Measurements from ENCODE around the gene ZDHHC18. TPM values are rescaled to one million over a fixed set of nuclear protein-coding genes. Genes with fewer than 3 reads are reported as not detected.

ZDHHC18 gene
- total and polyA plus RNA-seq, 2 of the 8 experiments (the other 6 are each of a cell fraction or from before 2014, with no cell fraction given), result 29.7 to 49.8 TPM

GRCh38 chr1:26831546-26832248, 5.2 kb downstream of the ZDHHC18 start (continued):
- TF ChIP-seq FOSL1 (IDR thresholded peaks at IDR 0.05; ENCODE audit: insufficient read depth, low read depth, low read length), result no peak
- TF ChIP-seq BCL11A (IDR thresholded peaks at IDR 0.05; ENCODE audit: low read depth in 2 of 2, low read length in 2 of 2), result no peak
- no peak for TF ChIP-seq SUZ12 (IDR thresholded peaks at IDR 0.05; ENCODE audit: low read length)
- no peak for TF ChIP-seq SIX5 (IDR thresholded peaks at IDR 0.05; ENCODE audit: low read depth, low read length)
- no peak for TF ChIP-seq SP4 (IDR thresholded peaks at IDR 0.05; ENCODE audit: low read length)
- TF ChIP-seq CBX5 (IDR thresholded peaks at IDR 0.05; ENCODE audit: low read depth, low read length), result no peak

Data from H1 (cell line).